ENCODE measurements around the gene ANKS1B.

ANKS1B gene

DNA sequence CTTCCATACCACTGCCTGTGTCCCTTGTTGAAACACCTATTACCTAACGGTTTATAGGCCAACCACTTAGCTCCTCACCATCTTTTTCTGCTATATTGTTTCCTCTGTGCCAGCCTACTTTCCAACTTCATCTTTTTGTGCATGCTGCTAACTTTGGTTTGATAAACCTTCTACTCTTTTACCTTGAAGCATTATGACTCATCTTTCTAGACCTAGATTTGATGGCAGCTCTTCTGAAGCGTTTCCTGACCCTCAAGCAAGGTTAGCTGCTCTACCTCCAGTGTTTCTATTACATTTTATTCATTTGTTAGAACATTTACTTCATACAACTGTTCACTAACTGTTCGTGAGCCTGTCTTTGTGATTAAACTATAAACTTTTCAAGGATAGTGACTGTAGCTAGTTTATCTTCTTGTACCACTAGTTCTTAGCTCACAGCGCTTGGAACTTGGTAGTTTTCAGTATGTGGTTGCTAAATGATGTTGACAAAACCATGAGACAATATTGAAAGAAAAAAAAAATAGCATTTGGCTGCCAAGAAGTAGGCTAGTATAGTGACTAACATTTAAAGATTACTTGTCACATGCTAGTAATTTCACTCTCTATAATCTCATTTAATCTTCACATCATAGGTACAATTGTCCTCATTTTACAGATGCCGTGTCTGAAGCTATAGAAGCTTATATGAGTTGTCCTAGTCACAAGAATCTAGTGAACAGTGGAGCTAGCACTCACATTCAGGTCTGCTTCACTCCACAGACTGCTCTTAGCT, 1260.2 kb downstream of the ANKS1B start:
- no peak overlapping the region for H3K4me3 ChIP-seq (ENCODE audit: low read depth, low read length)
- no peak overlapping the region for H3K27ac ChIP-seq
- no peaks in the 10 kb centered on the region for H3K27me3 ChIP-seq (ENCODE audit: insufficient read depth, low read depth, severe bottlenecking)
- no peaks in the 10 kb centered on the region for H3K9me3 ChIP-seq (ENCODE audit: severe bottlenecking)
- H3K36me3 ChIP-seq, result peaks cover 56% of the 10 kb centered on the region
- no peak for DNase-seq
- TF ChIP-seq, protein P1, sequence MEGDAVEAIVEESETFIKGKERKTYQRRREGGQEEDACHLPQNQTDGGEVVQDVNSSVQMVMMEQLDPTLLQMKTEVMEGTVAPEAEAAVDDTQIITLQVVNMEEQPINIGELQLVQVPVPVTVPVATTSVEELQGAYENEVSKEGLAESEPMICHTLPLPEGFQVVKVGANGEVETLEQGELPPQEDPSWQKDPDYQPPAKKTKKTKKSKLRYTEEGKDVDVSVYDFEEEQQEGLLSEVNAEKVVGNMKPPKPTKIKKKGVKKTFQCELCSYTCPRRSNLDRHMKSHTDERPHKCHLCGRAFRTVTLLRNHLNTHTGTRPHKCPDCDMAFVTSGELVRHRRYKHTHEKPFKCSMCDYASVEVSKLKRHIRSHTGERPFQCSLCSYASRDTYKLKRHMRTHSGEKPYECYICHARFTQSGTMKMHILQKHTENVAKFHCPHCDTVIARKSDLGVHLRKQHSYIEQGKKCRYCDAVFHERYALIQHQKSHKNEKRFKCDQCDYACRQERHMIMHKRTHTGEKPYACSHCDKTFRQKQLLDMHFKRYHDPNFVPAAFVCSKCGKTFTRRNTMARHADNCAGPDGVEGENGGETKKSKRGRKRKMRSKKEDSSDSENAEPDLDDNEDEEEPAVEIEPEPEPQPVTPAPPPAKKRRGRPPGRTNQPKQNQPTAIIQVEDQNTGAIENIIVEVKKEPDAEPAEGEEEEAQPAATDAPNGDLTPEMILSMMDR (IDR thresholded peaks at IDR 0.05; ENCODE audit: low read depth, low read length), result no peak

DNA sequence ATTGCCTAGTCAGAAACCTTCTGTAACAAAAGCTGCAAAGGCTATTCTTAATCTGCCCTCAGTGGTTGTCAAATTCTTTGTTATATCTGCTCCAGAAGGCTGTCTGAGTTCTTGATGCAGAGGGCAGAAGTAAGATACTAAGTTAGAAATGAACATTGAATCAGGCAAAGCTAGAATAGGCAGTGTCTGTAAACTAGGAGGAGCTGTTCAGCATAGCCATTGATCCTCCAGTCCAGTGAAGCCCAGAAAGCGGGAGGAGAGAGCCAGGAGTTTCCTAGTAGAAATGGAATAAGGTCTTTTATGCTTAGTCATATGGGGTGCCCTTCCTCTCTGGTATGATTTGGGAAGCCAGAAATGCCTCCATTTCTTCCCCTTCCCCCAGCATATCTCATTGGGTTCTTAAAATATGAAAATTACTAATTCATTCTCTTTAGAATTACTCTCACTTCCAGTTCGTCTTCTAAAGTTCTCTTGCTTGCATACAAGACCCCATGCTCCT, 1263.5 kb downstream of the ANKS1B start:
- Histone ChIP-seq H3K27me3 (ENCODE audit: insufficient read depth, low read depth, severe bottlenecking) (no peaks in the 10 kb centered on the region), H3K27ac (no peak overlapping the region), H3K4me3 (ENCODE audit: low read depth, low read length) (no peak overlapping the region), H3K9me3 (ENCODE audit: severe bottlenecking) (no peaks in the 10 kb centered on the region), H3K36me3 (peaks cover 37% of the 10 kb centered on the region)
- no peak for DNase-seq
- TF ChIP-seq, protein P1 (IDR thresholded peaks at IDR 0.05; ENCODE audit: low read depth, low read length), result no peak

DNA sequence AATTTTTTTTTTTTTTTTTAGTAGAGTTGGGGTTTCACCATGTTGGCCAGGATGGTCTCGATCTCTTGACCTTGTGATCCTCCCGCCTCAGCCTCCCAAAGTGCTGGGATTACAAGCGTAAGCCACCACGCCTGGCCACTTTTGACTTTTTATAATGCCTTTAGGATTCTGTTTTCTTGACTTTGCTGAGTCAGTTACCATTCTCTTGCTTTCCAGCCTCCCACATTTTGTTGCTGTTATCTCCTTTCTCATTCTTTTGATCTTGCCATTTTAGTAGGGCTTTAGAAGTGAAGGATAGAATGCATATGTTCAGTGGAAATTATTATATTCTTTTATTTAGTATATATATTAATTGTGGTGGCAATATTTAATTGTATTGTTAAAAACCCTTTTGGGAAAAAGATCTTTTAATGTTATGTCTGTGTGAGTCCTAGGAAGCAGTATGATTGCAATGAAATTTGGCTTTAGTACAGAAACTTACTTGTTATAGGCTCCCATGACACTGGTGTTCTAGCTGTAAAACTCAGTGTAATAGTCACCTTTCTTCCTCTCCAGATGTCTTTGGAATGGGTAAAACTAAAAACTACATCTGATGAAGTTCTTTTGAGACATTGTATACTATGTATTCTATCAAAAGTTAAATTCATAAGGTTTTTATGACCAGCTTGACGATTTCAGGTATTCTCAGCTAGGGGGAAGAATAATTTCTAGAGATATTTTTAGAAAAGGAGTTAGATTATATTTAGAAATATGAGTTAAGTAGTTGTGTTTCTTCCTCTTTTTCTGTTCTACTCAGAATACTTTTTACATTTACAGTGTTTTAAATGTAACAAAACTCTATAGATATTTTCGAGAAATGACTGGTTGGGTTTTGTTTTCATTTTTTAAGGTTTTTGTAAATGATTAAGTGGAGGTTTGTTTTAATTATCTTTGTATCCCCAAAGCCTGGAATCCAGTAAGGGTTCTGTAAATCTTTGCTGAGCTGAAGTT, 1264.9 kb downstream of the ANKS1B start:
- H3K4me3 ChIP-seq (ENCODE audit: low read depth, low read length), result no peak overlapping the region
- no peak overlapping the region for H3K27ac ChIP-seq
- peaks cover 23% of the 10 kb centered on the region for H3K36me3 ChIP-seq
- H3K27me3 ChIP-seq (ENCODE audit: insufficient read depth, low read depth, severe bottlenecking), result no peaks in the 10 kb centered on the region
- no peaks in the 10 kb centered on the region for H3K9me3 ChIP-seq (ENCODE audit: severe bottlenecking)
- no peak for DNase-seq
- TF ChIP-seq, protein P1 (IDR thresholded peaks at IDR 0.05; ENCODE audit: low read depth, low read length), result no peak

DNA sequence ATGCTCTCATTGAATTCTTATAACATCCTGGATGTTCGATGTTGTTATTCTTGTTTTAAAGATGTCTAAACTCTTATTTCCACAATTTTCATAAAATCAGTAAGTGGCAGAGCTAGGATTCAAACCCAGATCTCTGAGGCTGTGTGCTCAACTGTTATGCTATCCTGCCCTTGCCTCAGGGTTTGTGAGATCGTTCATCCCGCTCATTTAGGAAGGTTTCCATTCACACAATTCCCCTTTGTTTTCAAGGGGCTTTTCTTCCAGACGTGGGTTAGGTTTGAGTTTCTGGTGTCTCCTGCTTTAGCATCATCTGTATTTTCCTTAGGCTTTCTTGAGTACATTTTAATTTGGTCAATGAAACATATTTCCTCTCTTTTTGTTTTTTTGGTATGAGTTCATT, 1270.3 kb downstream of the ANKS1B start:
- no peak for DNase-seq
- H3K27me3 ChIP-seq (ENCODE audit: insufficient read depth, low read depth, severe bottlenecking), result no peaks in the 10 kb centered on the region
- no peaks in the 10 kb centered on the region for H3K9me3 ChIP-seq (ENCODE audit: severe bottlenecking)
- H3K4me3 ChIP-seq (ENCODE audit: low read depth, low read length), result no peak overlapping the region
- H3K36me3 ChIP-seq, result peaks cover 31% of the 10 kb centered on the region
- no peak overlapping the region for H3K27ac ChIP-seq
- TF ChIP-seq, protein P1 (IDR thresholded peaks at IDR 0.05; ENCODE audit: low read depth, low read length), result no peak

DNA sequence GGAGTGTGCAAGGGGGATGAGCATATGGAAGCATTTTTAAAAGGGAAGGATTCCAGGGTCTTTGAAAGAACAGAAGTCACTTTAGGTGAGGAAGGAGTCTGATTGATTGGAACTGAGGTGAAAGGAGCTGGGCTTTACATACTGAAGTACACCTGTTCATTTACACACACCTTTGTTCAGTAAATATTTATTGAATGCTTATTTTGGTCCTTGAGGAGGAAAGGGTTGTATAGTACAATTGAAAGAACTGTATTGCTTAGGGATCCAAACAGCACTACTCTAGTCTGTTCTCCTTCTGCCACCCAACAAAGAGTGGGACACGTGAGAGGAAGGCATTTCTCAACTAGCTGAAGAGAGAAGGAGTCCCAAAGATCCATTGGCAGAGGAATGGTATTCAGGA, 1275.7 kb downstream of the ANKS1B start:
- Histone ChIP-seq H3K36me3 (peaks cover 47% of the 10 kb centered on the region), H3K27me3 (ENCODE audit: insufficient read depth, low read depth, severe bottlenecking) (no peaks in the 10 kb centered on the region), H3K27ac (no peak overlapping the region), H3K4me3 (ENCODE audit: low read depth, low read length) (no peak overlapping the region), H3K9me3 (ENCODE audit: severe bottlenecking) (no peaks in the 10 kb centered on the region)
- TF ChIP-seq, protein P1 (IDR thresholded peaks at IDR 0.05; ENCODE audit: low read depth, low read length), result no peak
- no peak for DNase-seq
